ENCODE results near the gene RAB5A. TPM values are rescaled to one million over a fixed set of nuclear protein-coding genes. Genes with fewer than 3 reads are reported as not detected.
"Not testable (repeated sequence)": the region's sequence is repeated elsewhere in the genome, so short reads cannot be mapped to it uniquely, and the experiment has no call there.

Gene RAB5A
- total RNA-seq (2022) (89.8 and 102 TPM in 2 replicates), Bru-seq, nascent RNA (percentile 95 among the genes with signal in this experiment), BruChase-seq, experiment 1, labeled RNA remaining after a 6-hour chase (percentile 95 among the genes with signal in this experiment), BruChase-seq, experiment 2, labeled RNA remaining after a 2-hour chase (percentile 95 among the genes with signal in this experiment)
- long read RNA-seq, transcript RAB5A-201 (6 exons, 2,536 nt), result major isoform, 293 of 323 reads
- long read RNA-seq, transcript RAB5A-205 (7 exons, 1,358 nt), result minor isoform, 5 of 323 reads
- long read RNA-seq, partial matches to known transcripts, result 6 of 323 reads
- long read RNA-seq, other reads (novel, unspliced or antisense), result 18 of 323 reads

- H3K4me3 Mint-ChIP-seq (ENCODE audit: unreplicated experiment), result peak within 1 kb of the TSS; percentile 85
- ChIA-PET POLR2A (interaction anchor here (0.5 to 2.7 kb wide), 14 partner anchors 17 to 242 kb away, joined by 3 to 26 read pairs (median 4); partner anchors contain the start of genes KAT2B and SGO1), CTCF (interaction anchor here (0.5 to 0.6 kb wide), 2 partner anchors 50 to 80 kb away, joined by 3 read pairs; no protein-coding TSS in a partner anchor)
- intact Hi-C loops (cut with micrococcal nuclease), result loop anchor here (1.0 to 2.0 kb wide), 3 partner anchors 58 to 239 kb away; partner anchors contain the start of genes KAT2B and SGO1
- peaks cover 13% of the 10 kb centered on the region for H3K4me1 Mint-ChIP-seq (ENCODE audit: insufficient read depth, unreplicated experiment)
- H3K9me3 Mint-ChIP-seq (ENCODE audit: unreplicated experiment), result no peaks in the 10 kb centered on the region
- DNase-seq (ENCODE audit: unreplicated experiment), result peak; percentile 98
- peaks cover 21% of the 10 kb centered on the region for H3K36me3 Mint-ChIP-seq (ENCODE audit: insufficient read depth, unreplicated experiment)
- peak within 1 kb of the TSS; percentile 98 for H3K27ac Mint-ChIP-seq (ENCODE audit: low read depth, unreplicated experiment)
- H3K27me3 Mint-ChIP-seq (ENCODE audit: insufficient read depth, unreplicated experiment), result no peaks in the 10 kb centered on the region
- no TSS peak for BruUV-seq (replicated peaks)
- no peak for TF ChIP-seq CTCF (IDR thresholded peaks at IDR 0.05; ENCODE audit: unreplicated experiment)
Observed at GRCh38 chr3:19946832-19947548, at the start of gene RAB5A. Gene RAB5A (plus strand): TSS chr3:19947097. CDS start chr3:19950899, 3,802 bp downstream.

GRCh38 chr3:19898721-19899120 is 48.2 kb upstream of the RAB5A start:
- no peak for DNase-seq (ENCODE audit: unreplicated experiment)
- Mint-ChIP-seq H3K4me1 (ENCODE audit: insufficient read depth, unreplicated experiment) (peaks cover 6% of the 10 kb centered on the region), H3K36me3 (ENCODE audit: insufficient read depth, unreplicated experiment) (no peaks in the 10 kb centered on the region), H3K27me3 (ENCODE audit: insufficient read depth, unreplicated experiment) (no peaks in the 10 kb centered on the region), H3K4me3 (ENCODE audit: unreplicated experiment) (no peak overlapping the region), H3K9me3 (ENCODE audit: unreplicated experiment) (no peaks in the 10 kb centered on the region), H3K27ac (ENCODE audit: low read depth, unreplicated experiment) (no peak overlapping the region)
- TF ChIP-seq CTCF (IDR thresholded peaks at IDR 0.05; ENCODE audit: unreplicated experiment), result no peak
- ChIA-PET POLR2A (interaction anchor here (1.2 kb wide), 1 partner anchor 10 kb away, joined by 3 read pairs; no protein-coding TSS in a partner anchor), CTCF (interaction anchor here (0.8 to 1.9 kb wide), 2 partner anchors 9 to 13 kb away, joined by 4 to 9 read pairs; no protein-coding TSS in a partner anchor)
- BruUV-seq (replicated peaks), result no TSS peak
- intact Hi-C loops (cut with micrococcal nuclease), result no loop called here

- H3K36me3 Mint-ChIP-seq (ENCODE audit: insufficient read depth, unreplicated experiment), result no peaks in the 10 kb centered on the region
- no peak for DNase-seq (ENCODE audit: unreplicated experiment)
- H3K4me3 Mint-ChIP-seq (ENCODE audit: unreplicated experiment), result no peak overlapping the region
- ChIA-PET POLR2A (interaction anchor here (0.8 kb wide), 1 partner anchor 10 kb away, joined by 3 read pairs; no protein-coding TSS in a partner anchor), CTCF (interaction anchor here (1.1 to 1.9 kb wide), 2 partner anchors 11 to 14 kb away, joined by 3 to 9 read pairs; no protein-coding TSS in a partner anchor)
- peaks cover 6% of the 10 kb centered on the region for H3K4me1 Mint-ChIP-seq (ENCODE audit: insufficient read depth, unreplicated experiment)
- no peaks in the 10 kb centered on the region for H3K9me3 Mint-ChIP-seq (ENCODE audit: unreplicated experiment)
- no peaks in the 10 kb centered on the region for H3K27me3 Mint-ChIP-seq (ENCODE audit: insufficient read depth, unreplicated experiment)
- H3K27ac Mint-ChIP-seq (ENCODE audit: low read depth, unreplicated experiment), result no peak overlapping the region
- BruUV-seq (replicated peaks), result no TSS peak
- no peak for TF ChIP-seq CTCF (IDR thresholded peaks at IDR 0.05; ENCODE audit: unreplicated experiment)
- intact Hi-C loops (cut with micrococcal nuclease), result no loop called here
Observed at GRCh38 chr3:19899264-19899663, 47.6 kb upstream of the RAB5A start.

- H3K9me3 Mint-ChIP-seq (ENCODE audit: unreplicated experiment); BruUV-seq (replicated peaks); intact Hi-C loops (cut with micrococcal nuclease); DNase-seq (ENCODE audit: unreplicated experiment); H3K4me3 Mint-ChIP-seq (ENCODE audit: unreplicated experiment); H3K4me1 Mint-ChIP-seq (ENCODE audit: insufficient read depth, unreplicated experiment); H3K27ac Mint-ChIP-seq (ENCODE audit: low read depth, unreplicated experiment); H3K36me3 Mint-ChIP-seq (ENCODE audit: insufficient read depth, unreplicated experiment); H3K27me3 Mint-ChIP-seq (ENCODE audit: insufficient read depth, unreplicated experiment): not testable (repeated sequence)
- CTCF ChIA-PET, result interaction anchor here (0.7 to 1.1 kb wide), 2 partner anchors 12 to 18 kb away, joined by 3 to 5 read pairs; no protein-coding TSS in a partner anchor
- POLR2A ChIA-PET, result interaction anchor here (0.8 kb wide), 1 partner anchor 9 kb away, joined by 3 read pairs; no protein-coding TSS in a partner anchor
Observed at GRCh38 chr3:19899833-19900232, 47.1 kb upstream of the RAB5A start.

Measured in MCF 10A (cell line).